ENCODE data around the gene SLCO3A1. TPM values are rescaled to one million over a fixed set of nuclear protein-coding genes. Genes with fewer than 3 reads are reported as not detected.

The SLCO3A1 gene
- total RNA-seq, 1 donor from 2014 or later: 65.8 TPM

- H3K27me3 ChIP-seq: no peaks in the 10 kb centered on the region
- H3K4me1 ChIP-seq: peaks cover 28% of the 10 kb centered on the region
- H3K4me3 ChIP-seq: no peak overlapping the region
- no peak overlapping the region for H3K27ac ChIP-seq
- intact Hi-C loops (cut with DNase I): no loop called here
- no peaks in the 10 kb centered on the region for H3K9me3 ChIP-seq
- H3K36me3 ChIP-seq: peaks cover 0 to 22% of the 10 kb centered on the region in 2 donors
- no peak for DNase-seq (ENCODE audit: extremely low spot score in 2 of 2)
- TF ChIP-seq POLR2AphosphoS5 (IDR thresholded peaks at IDR 0.05; ENCODE audit: insufficient read depth in 1 of 2, low read depth in 1 of 2): no peak
- TF ChIP-seq, protein P1, sequence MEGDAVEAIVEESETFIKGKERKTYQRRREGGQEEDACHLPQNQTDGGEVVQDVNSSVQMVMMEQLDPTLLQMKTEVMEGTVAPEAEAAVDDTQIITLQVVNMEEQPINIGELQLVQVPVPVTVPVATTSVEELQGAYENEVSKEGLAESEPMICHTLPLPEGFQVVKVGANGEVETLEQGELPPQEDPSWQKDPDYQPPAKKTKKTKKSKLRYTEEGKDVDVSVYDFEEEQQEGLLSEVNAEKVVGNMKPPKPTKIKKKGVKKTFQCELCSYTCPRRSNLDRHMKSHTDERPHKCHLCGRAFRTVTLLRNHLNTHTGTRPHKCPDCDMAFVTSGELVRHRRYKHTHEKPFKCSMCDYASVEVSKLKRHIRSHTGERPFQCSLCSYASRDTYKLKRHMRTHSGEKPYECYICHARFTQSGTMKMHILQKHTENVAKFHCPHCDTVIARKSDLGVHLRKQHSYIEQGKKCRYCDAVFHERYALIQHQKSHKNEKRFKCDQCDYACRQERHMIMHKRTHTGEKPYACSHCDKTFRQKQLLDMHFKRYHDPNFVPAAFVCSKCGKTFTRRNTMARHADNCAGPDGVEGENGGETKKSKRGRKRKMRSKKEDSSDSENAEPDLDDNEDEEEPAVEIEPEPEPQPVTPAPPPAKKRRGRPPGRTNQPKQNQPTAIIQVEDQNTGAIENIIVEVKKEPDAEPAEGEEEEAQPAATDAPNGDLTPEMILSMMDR (IDR thresholded peaks at IDR 0.05): no peak
- no peak for TF ChIP-seq POLR2A (IDR thresholded peaks at IDR 0.05)
Observed at GRCh38 chr15:92121047-92121446, 267.5 kb downstream of the SLCO3A1 start.

DNA sequence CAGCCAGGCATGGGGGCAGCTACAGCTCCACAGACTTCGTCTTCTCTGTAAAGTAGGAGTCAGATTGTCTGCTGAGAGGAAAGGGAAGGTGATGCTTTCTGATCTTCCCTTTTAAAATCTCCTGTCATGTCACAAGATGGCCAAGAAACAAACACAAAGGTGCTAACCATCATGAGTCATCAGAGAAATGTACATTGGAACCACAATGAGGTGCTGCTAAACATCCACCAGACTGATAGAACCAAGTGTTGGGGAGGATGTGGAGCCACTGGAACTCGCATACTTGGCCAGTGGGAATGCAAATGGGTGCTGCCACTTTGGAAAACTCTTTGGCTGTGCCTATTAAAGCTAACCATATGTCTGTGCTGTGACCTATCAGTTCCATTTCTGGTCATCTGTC lies 268.8 kb downstream of the SLCO3A1 start:
- DNase-seq (ENCODE audit: extremely low spot score in 2 of 2): no peak
- peaks cover 0 to 23% of the 10 kb centered on the region in 2 donors for H3K36me3 ChIP-seq
- H3K9me3 ChIP-seq: no peaks in the 10 kb centered on the region
- H3K27me3 ChIP-seq: no peaks in the 10 kb centered on the region
- peaks cover 16% of the 10 kb centered on the region for H3K4me1 ChIP-seq
- no peak overlapping the region for H3K27ac ChIP-seq
- TF ChIP-seq, protein P1 (IDR thresholded peaks at IDR 0.05): no peak
- TF ChIP-seq POLR2AphosphoS5 (IDR thresholded peaks at IDR 0.05; ENCODE audit: insufficient read depth in 1 of 2, low read depth in 1 of 2) (no peak), POLR2A (IDR thresholded peaks at IDR 0.05) (no peak)
- intact Hi-C loops (cut with DNase I): no loop called here
- H3K4me3 ChIP-seq: no peak overlapping the region

GRCh38 chr15:92123962-92124656 lies 270.6 kb downstream of the SLCO3A1 start:
- intact Hi-C loops (cut with DNase I): no loop called here
- Histone ChIP-seq H3K4me1 (peaks cover 14% of the 10 kb centered on the region), H3K27me3 (no peaks in the 10 kb centered on the region), H3K4me3 (no peak overlapping the region), H3K9me3 (no peaks in the 10 kb centered on the region), H3K36me3 (peaks cover 0 to 33% of the 10 kb centered on the region in 2 donors), H3K27ac (no peak overlapping the region)
- DNase-seq (ENCODE audit: extremely low spot score in 2 of 2): no peak
- TF ChIP-seq POLR2A (IDR thresholded peaks at IDR 0.05) (no peak), POLR2AphosphoS5 (IDR thresholded peaks at IDR 0.05; ENCODE audit: insufficient read depth in 1 of 2, low read depth in 1 of 2) (no peak)
- TF ChIP-seq, protein P1 (IDR thresholded peaks at IDR 0.05): no peak

- Histone ChIP-seq H3K27ac (no peak overlapping the region), H3K27me3 (no peaks in the 10 kb centered on the region), H3K36me3 (peaks cover 0 to 33% of the 10 kb centered on the region in 2 donors), H3K4me3 (no peak overlapping the region), H3K9me3 (no peaks in the 10 kb centered on the region), H3K4me1 (peaks cover 10% of the 10 kb centered on the region)
- TF ChIP-seq POLR2AphosphoS5 (IDR thresholded peaks at IDR 0.05; ENCODE audit: insufficient read depth in 1 of 2, low read depth in 1 of 2) (no peak), POLR2A (IDR thresholded peaks at IDR 0.05) (no peak)
- TF ChIP-seq, protein P1 (IDR thresholded peaks at IDR 0.05): no peak
- DNase-seq (ENCODE audit: extremely low spot score in 2 of 2): no peak
- intact Hi-C loops (cut with DNase I): no loop called here
Observed at GRCh38 chr15:92124657-92125010, 271.1 kb downstream of the SLCO3A1 start.

DNA sequence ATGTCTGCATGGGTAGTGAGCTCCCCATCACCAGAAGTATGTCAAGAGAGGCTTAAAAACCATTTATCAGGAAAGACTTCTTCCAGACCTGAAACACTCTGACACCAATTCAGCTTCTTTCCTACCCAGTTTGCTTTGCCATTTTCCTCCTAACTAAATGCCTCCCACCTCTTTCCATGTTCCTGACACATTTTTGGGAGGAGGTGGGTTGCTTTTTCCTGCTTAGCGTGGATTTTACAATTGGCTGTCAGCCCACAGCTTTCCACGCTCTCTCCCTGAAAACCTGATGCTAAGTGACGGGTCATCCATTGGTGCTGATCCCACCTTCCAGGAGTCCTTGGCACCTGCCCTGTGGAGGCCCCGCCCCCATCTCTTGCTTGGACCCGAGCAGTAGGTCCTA lies 275.3 kb downstream of the SLCO3A1 start:
- intact Hi-C loops (cut with DNase I): no loop called here
- DNase-seq (ENCODE audit: extremely low spot score in 2 of 2): no peak
- H3K9me3 ChIP-seq: no peaks in the 10 kb centered on the region
- H3K36me3 ChIP-seq: peaks cover 0 to 23% of the 10 kb centered on the region in 2 donors
- no peak overlapping the region for H3K4me3 ChIP-seq
- TF ChIP-seq POLR2A (IDR thresholded peaks at IDR 0.05) (no peak), POLR2AphosphoS5 (IDR thresholded peaks at IDR 0.05; ENCODE audit: insufficient read depth in 1 of 2, low read depth in 1 of 2) (no peak)
- TF ChIP-seq, protein P1 (IDR thresholded peaks at IDR 0.05): no peak
- no peaks in the 10 kb centered on the region for H3K27me3 ChIP-seq
- H3K4me1 ChIP-seq: no peaks in the 10 kb centered on the region
- no peak overlapping the region for H3K27ac ChIP-seq
